ENCODE measurements around the gene FGD3.

FGD3 gene

GRCh38 chr9:92976431-92976830 is 29.1 kb downstream of the FGD3 start:
- no peak overlapping the region for H3K4ac ChIP-seq (ENCODE audit: low read depth, low read length)
- no peaks in the 10 kb centered on the region for H3K79me1 ChIP-seq (ENCODE audit: low read length)
- no peak overlapping the region for H3K27ac ChIP-seq (ENCODE audit: low read depth, low read length)
- DNase-seq: no peak
- no peaks in the 10 kb centered on the region for H3K4me1 ChIP-seq (ENCODE audit: control insufficient read depth, low read depth, low read length)
- no peaks in the 10 kb centered on the region for H3K27me3 ChIP-seq (ENCODE audit: insufficient read depth, low read length, poor library complexity)
- H3K4me2 ChIP-seq (ENCODE audit: low read length): no peak overlapping the region
- no peak overlapping the region for H2BK120ac ChIP-seq (ENCODE audit: low read depth, low read length)
- H3K4me3 ChIP-seq (ENCODE audit: low read length): no peak overlapping the region
- no peak overlapping the region for H2BK5ac ChIP-seq (ENCODE audit: low read length)
- H4K5ac ChIP-seq (ENCODE audit: low read length): no peak overlapping the region
- no peak overlapping the region for H4K8ac ChIP-seq (ENCODE audit: low read depth, low read length)
- no peak overlapping the region for H3K18ac ChIP-seq (ENCODE audit: low read length)
- H2AK5ac ChIP-seq (ENCODE audit: low read length): no peak overlapping the region
- H3K79me2 ChIP-seq (ENCODE audit: control insufficient read depth, insufficient read depth, low read length): no peaks in the 10 kb centered on the region
- no peak overlapping the region for H3K56ac ChIP-seq (ENCODE audit: low read length)
- no CpG with 5 or more reads among the region's 16 CpGs for WGBS (ENCODE audit: extremely low coverage, insufficient coverage, low lambda C conversion rate)
- H3K36me3 ChIP-seq (ENCODE audit: control insufficient read depth, insufficient read depth, low read length): no peaks in the 10 kb centered on the region
- no peak overlapping the region for H2BK15ac ChIP-seq (replicated peaks; ENCODE audit: low read depth)
- no peak overlapping the region for H3K9ac ChIP-seq (ENCODE audit: low read length)
- no peak overlapping the region for H3K23ac ChIP-seq (ENCODE audit: low read length)

GRCh38 chr9:92977279-92977678 is 30.0 kb downstream of the FGD3 start:
- no peak overlapping the region for H3K4ac ChIP-seq (ENCODE audit: low read depth, low read length)
- no peaks in the 10 kb centered on the region for H3K36me3 ChIP-seq (ENCODE audit: control insufficient read depth, insufficient read depth, low read length)
- H3K23ac ChIP-seq (ENCODE audit: low read length): no peak overlapping the region
- H3K18ac ChIP-seq (ENCODE audit: low read length): no peak overlapping the region
- no peak overlapping the region for H3K27ac ChIP-seq (ENCODE audit: low read depth, low read length)
- H3K27me3 ChIP-seq (ENCODE audit: insufficient read depth, low read length, poor library complexity): no peaks in the 10 kb centered on the region
- H2AK5ac ChIP-seq (ENCODE audit: low read length): no peak overlapping the region
- no peak overlapping the region for H3K9ac ChIP-seq (ENCODE audit: low read length)
- H3K79me1 ChIP-seq (ENCODE audit: low read length): no peaks in the 10 kb centered on the region
- H3K4me2 ChIP-seq (ENCODE audit: low read length): no peak overlapping the region
- H3K79me2 ChIP-seq (ENCODE audit: control insufficient read depth, insufficient read depth, low read length): no peaks in the 10 kb centered on the region
- no peak overlapping the region for H3K56ac ChIP-seq (ENCODE audit: low read length)
- no peak overlapping the region for H3K4me3 ChIP-seq (ENCODE audit: low read length)
- H2BK15ac ChIP-seq (replicated peaks; ENCODE audit: low read depth): no peak overlapping the region
- H4K8ac ChIP-seq (ENCODE audit: low read depth, low read length): no peak overlapping the region
- H2BK120ac ChIP-seq (ENCODE audit: low read depth, low read length): no peak overlapping the region
- no peak for DNase-seq
- no peaks in the 10 kb centered on the region for H3K4me1 ChIP-seq (ENCODE audit: control insufficient read depth, low read depth, low read length)
- H2BK5ac ChIP-seq (ENCODE audit: low read length): no peak overlapping the region
- H4K5ac ChIP-seq (ENCODE audit: low read length): no peak overlapping the region
- WGBS (ENCODE audit: extremely low coverage, insufficient coverage, low lambda C conversion rate): no CpG with 5 or more reads among the region's 12 CpGs

DNA sequence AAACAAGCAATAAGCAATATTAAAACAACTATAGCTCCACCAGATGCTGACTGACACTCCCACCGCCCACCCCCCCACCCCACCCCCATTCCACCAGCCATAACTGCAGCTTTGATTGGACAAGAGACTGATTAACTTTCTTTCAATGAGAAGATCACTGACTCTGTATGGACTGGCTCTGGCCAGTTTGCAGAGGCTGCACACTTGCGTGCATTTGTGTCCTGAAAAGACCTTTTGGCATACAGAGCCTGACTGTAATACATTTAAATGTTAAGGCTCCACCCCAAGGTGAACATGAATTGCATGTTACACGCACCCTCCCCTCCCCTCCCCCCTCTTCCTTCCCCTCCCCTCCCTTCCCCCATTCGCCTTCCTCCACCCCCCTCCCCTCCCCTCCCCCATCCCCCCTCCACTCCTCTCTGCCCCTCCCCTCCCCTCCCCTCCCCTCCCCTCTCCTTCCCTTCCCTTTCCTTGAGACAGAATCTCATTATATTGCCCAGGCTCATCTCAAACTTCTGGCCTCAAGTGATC is 31.1 kb downstream of the FGD3 start:
- Histone ChIP-seq H4K5ac (ENCODE audit: low read length) (no peak overlapping the region), H3K79me1 (ENCODE audit: low read length) (no peaks in the 10 kb centered on the region), H3K79me2 (ENCODE audit: control insufficient read depth, insufficient read depth, low read length) (no peaks in the 10 kb centered on the region), H3K56ac (ENCODE audit: low read length) (no peak overlapping the region), H3K4me3 (ENCODE audit: low read length) (no peak overlapping the region), H3K4ac (ENCODE audit: low read depth, low read length) (no peak overlapping the region), H3K4me2 (ENCODE audit: low read length) (no peak overlapping the region), H2BK120ac (ENCODE audit: low read depth, low read length) (no peak overlapping the region), H3K18ac (ENCODE audit: low read length) (no peak overlapping the region), H3K27ac (ENCODE audit: low read depth, low read length) (no peak overlapping the region), H3K23ac (ENCODE audit: low read length) (no peak overlapping the region), H2BK15ac (replicated peaks; ENCODE audit: low read depth) (no peak overlapping the region), H3K36me3 (ENCODE audit: control insufficient read depth, insufficient read depth, low read length) (no peaks in the 10 kb centered on the region), H4K8ac (ENCODE audit: low read depth, low read length) (no peak overlapping the region), H3K4me1 (ENCODE audit: control insufficient read depth, low read depth, low read length) (no peaks in the 10 kb centered on the region), H3K27me3 (ENCODE audit: insufficient read depth, low read length, poor library complexity) (no peaks in the 10 kb centered on the region), H2BK5ac (ENCODE audit: low read length) (no peak overlapping the region), H3K9ac (ENCODE audit: low read length) (no peak overlapping the region), H2AK5ac (ENCODE audit: low read length) (no peak overlapping the region)
- no CpG with 5 or more reads among the region's 4 CpGs for WGBS (ENCODE audit: extremely low coverage, insufficient coverage, low lambda C conversion rate)
- no peak for DNase-seq

- Histone ChIP-seq H4K5ac (ENCODE audit: low read length) (no peak overlapping the region), H3K79me2 (ENCODE audit: control insufficient read depth, insufficient read depth, low read length) (no peaks in the 10 kb centered on the region), H2AK5ac (ENCODE audit: low read length) (no peak overlapping the region), H3K18ac (ENCODE audit: low read length) (no peak overlapping the region), H3K4me1 (ENCODE audit: control insufficient read depth, low read depth, low read length) (no peaks in the 10 kb centered on the region), H3K4ac (ENCODE audit: low read depth, low read length) (no peak overlapping the region), H3K56ac (ENCODE audit: low read length) (no peak overlapping the region), H3K79me1 (ENCODE audit: low read length) (no peaks in the 10 kb centered on the region), H2BK5ac (ENCODE audit: low read length) (no peak overlapping the region), H3K23ac (ENCODE audit: low read length) (no peak overlapping the region), H3K27me3 (ENCODE audit: insufficient read depth, low read length, poor library complexity) (no peaks in the 10 kb centered on the region), H2BK15ac (replicated peaks; ENCODE audit: low read depth) (no peak overlapping the region), H2BK120ac (ENCODE audit: low read depth, low read length) (no peak overlapping the region), H3K9ac (ENCODE audit: low read length) (no peak overlapping the region), H4K8ac (ENCODE audit: low read depth, low read length) (no peak overlapping the region), H3K36me3 (ENCODE audit: control insufficient read depth, insufficient read depth, low read length) (no peaks in the 10 kb centered on the region), H3K4me3 (ENCODE audit: low read length) (no peak overlapping the region), H3K4me2 (ENCODE audit: low read length) (no peak overlapping the region), H3K27ac (ENCODE audit: low read depth, low read length) (no peak overlapping the region)
- DNase-seq: no peak
- WGBS (ENCODE audit: extremely low coverage, insufficient coverage, low lambda C conversion rate): no CpG with 5 or more reads among the region's 2 CpGs
Measured at GRCh38 chr9:92979283-92980056, 32.1 kb downstream of the FGD3 start.

DNA sequence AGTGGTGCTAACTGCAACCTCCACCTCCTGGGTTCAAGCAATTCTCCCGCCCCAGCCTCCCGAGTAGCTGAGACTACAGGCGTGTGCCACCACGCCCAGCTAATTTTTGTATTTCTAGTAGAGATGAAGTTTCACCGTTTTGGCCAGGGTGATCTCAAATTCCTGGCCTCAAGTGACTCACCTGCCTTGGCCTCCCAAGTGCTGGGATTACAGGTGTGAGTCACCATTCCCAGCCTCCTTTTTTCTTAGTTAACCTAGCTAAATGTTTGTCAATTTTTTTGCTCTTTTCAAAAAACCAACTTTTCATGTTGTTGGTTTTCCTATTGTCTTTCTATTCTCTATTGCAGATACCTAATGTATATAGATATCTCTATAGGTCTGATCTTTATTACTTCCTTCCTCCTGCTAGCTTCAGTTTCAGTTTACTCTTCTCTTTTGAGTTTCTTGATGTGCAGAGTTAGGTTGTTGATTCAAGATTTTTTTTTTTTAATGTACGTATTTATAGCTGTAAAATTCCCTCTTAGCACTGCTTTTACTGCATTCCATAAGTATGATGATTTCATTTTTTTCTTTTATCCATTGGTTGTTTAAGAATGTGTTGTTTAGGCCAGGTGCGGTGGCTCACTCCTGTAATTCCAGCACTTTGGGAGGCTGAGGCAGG is 32.9 kb downstream of the FGD3 start:
- H3K4me1 ChIP-seq (ENCODE audit: control insufficient read depth, low read depth, low read length): no peaks in the 10 kb centered on the region
- no peak overlapping the region for H3K18ac ChIP-seq (ENCODE audit: low read length)
- H4K8ac ChIP-seq (ENCODE audit: low read depth, low read length): no peak overlapping the region
- H4K5ac ChIP-seq (ENCODE audit: low read length): no peak overlapping the region
- no peak overlapping the region for H2BK120ac ChIP-seq (ENCODE audit: low read depth, low read length)
- no peak overlapping the region for H2BK5ac ChIP-seq (ENCODE audit: low read length)
- no peak overlapping the region for H3K9ac ChIP-seq (ENCODE audit: low read length)
- no peak overlapping the region for H2AK5ac ChIP-seq (ENCODE audit: low read length)
- H3K27me3 ChIP-seq (ENCODE audit: insufficient read depth, low read length, poor library complexity): no peaks in the 10 kb centered on the region
- no peaks in the 10 kb centered on the region for H3K79me2 ChIP-seq (ENCODE audit: control insufficient read depth, insufficient read depth, low read length)
- WGBS (ENCODE audit: extremely low coverage, insufficient coverage, low lambda C conversion rate): no CpG with 5 or more reads among the region's 7 CpGs
- H3K4me2 ChIP-seq (ENCODE audit: low read length): no peak overlapping the region
- no peak overlapping the region for H3K23ac ChIP-seq (ENCODE audit: low read length)
- H2BK15ac ChIP-seq (replicated peaks; ENCODE audit: low read depth): no peak overlapping the region
- no peak overlapping the region for H3K4me3 ChIP-seq (ENCODE audit: low read length)
- no peaks in the 10 kb centered on the region for H3K36me3 ChIP-seq (ENCODE audit: control insufficient read depth, insufficient read depth, low read length)
- H3K27ac ChIP-seq (ENCODE audit: low read depth, low read length): no peak overlapping the region
- no peak overlapping the region for H3K4ac ChIP-seq (ENCODE audit: low read depth, low read length)
- DNase-seq: no peak
- no peak overlapping the region for H3K56ac ChIP-seq (ENCODE audit: low read length)
- no peaks in the 10 kb centered on the region for H3K79me1 ChIP-seq (ENCODE audit: low read length)

Data from mesendoderm (in vitro differentiated cells).